Measurements from ENCODE around the gene LIN9. TPM values are rescaled to one million over a fixed set of nuclear protein-coding genes. Genes with fewer than 3 reads are reported as not detected.
"Not testable (repeated sequence)": the region's sequence is repeated elsewhere in the genome, so short reads cannot be mapped to it uniquely, and the experiment has no call there.

LIN9 gene
- total and polyA plus RNA-seq, 5 donors from 2014 or later: 3.1 to 6.7 (median 4.3) TPM

GRCh38 chr1:226210571-226211176, 98.3 kb downstream of the LIN9 start:
- Histone ChIP-seq H3K4me1 (ENCODE audit: control insufficient read depth, insufficient read depth, low read length, poor library complexity, severe bottlenecking) (no peaks in the 10 kb centered on the region), H3K4me3 (ENCODE audit: low read depth, low read length) (no peak overlapping the region), H3K27me3 (ENCODE audit: control insufficient read depth, insufficient read depth, low read length) (no peaks in the 10 kb centered on the region), H3K36me3 (ENCODE audit: control insufficient read depth, insufficient read depth, low read length) (no peaks in the 10 kb centered on the region), H3K9me3 (ENCODE audit: control insufficient read depth in 2 of 2, low read length in 2 of 2) (no peaks in the 10 kb centered on the region), H3K27ac (ENCODE audit: insufficient read depth, low read length, poor library complexity, severe bottlenecking) (no peak overlapping the region)
- H3K27me3 Mint-ChIP-seq: peaks cover 18% of the 10 kb centered on the region
- no peaks in the 10 kb centered on the region for H3K36me3 Mint-ChIP-seq
- ATAC-seq (ENCODE audit: low read depth in 2 of 2): no peak
- no peak overlapping the region for H3K4me3 Mint-ChIP-seq
- no peak for DNase-seq
- no peaks in the 10 kb centered on the region for H3K9me3 Mint-ChIP-seq
- H3K4me1 Mint-ChIP-seq: peaks cover 0 to 4% (median 0%) of the 10 kb centered on the region in 4 donors
- no peak overlapping the region for H3K27ac Mint-ChIP-seq

GRCh38 chr1:226209307-226210059, 99.5 kb downstream of the LIN9 start:
- H3K4me1 ChIP-seq (ENCODE audit: control insufficient read depth, insufficient read depth, low read length, poor library complexity, severe bottlenecking): no peaks in the 10 kb centered on the region
- no peaks in the 10 kb centered on the region for H3K27me3 ChIP-seq (ENCODE audit: control insufficient read depth, insufficient read depth, low read length)
- H3K27ac Mint-ChIP-seq: no peak overlapping the region
- H3K4me1 Mint-ChIP-seq: no peaks in the 10 kb centered on the region
- DNase-seq (no peak), ATAC-seq (ENCODE audit: low read depth in 2 of 2) (no peak)
- peaks cover 16% of the 10 kb centered on the region for H3K27me3 Mint-ChIP-seq
- no peak overlapping the region for H3K27ac ChIP-seq (ENCODE audit: insufficient read depth, low read length, poor library complexity, severe bottlenecking)
- H3K36me3 ChIP-seq (ENCODE audit: control insufficient read depth, insufficient read depth, low read length): no peaks in the 10 kb centered on the region
- no peak overlapping the region for H3K4me3 ChIP-seq (ENCODE audit: low read depth, low read length)
- no peaks in the 10 kb centered on the region for H3K36me3 Mint-ChIP-seq
- H3K9me3 ChIP-seq (ENCODE audit: control insufficient read depth in 2 of 2, low read length in 2 of 2): no peaks in the 10 kb centered on the region
- H3K4me3 Mint-ChIP-seq: no peak overlapping the region
- H3K9me3 Mint-ChIP-seq: no peaks in the 10 kb centered on the region

GRCh38 chr1:226207048-226207447, 101.9 kb downstream of the LIN9 start:
- no peaks in the 10 kb centered on the region for H3K36me3 ChIP-seq (ENCODE audit: control insufficient read depth, insufficient read depth, low read length)
- Mint-ChIP-seq H3K27me3 (peaks cover 21% of the 10 kb centered on the region), H3K27ac (no peak overlapping the region), H3K4me1 (no peaks in the 10 kb centered on the region), H3K9me3 (no peaks in the 10 kb centered on the region), H3K36me3 (no peaks in the 10 kb centered on the region), H3K4me3 (no peak overlapping the region)
- H3K4me1 ChIP-seq (ENCODE audit: control insufficient read depth, insufficient read depth, low read length, poor library complexity, severe bottlenecking): no peaks in the 10 kb centered on the region
- no peaks in the 10 kb centered on the region for H3K27me3 ChIP-seq (ENCODE audit: control insufficient read depth, insufficient read depth, low read length)
- ATAC-seq (ENCODE audit: low read depth in 2 of 2): no peak
- H3K27ac ChIP-seq (ENCODE audit: insufficient read depth, low read length, poor library complexity, severe bottlenecking): no peak overlapping the region
- H3K9me3 ChIP-seq (ENCODE audit: control insufficient read depth in 2 of 2, low read length in 2 of 2): no peaks in the 10 kb centered on the region
- DNase-seq: no peak
- no peak overlapping the region for H3K4me3 ChIP-seq (ENCODE audit: low read depth, low read length)

GRCh38 chr1:226204198-226204597, 104.8 kb downstream of the LIN9 start:
- Histone ChIP-seq H3K36me3 (ENCODE audit: control insufficient read depth, insufficient read depth, low read length) (no peaks in the 10 kb centered on the region), H3K4me3 (ENCODE audit: low read depth, low read length) (no peak overlapping the region), H3K9me3 (ENCODE audit: control insufficient read depth in 2 of 2, low read length in 2 of 2) (no peaks in the 10 kb centered on the region), H3K4me1 (ENCODE audit: control insufficient read depth, insufficient read depth, low read length, poor library complexity, severe bottlenecking) (no peaks in the 10 kb centered on the region), H3K27ac (ENCODE audit: insufficient read depth, low read length, poor library complexity, severe bottlenecking) (no peak overlapping the region), H3K27me3 (ENCODE audit: control insufficient read depth, insufficient read depth, low read length) (no peaks in the 10 kb centered on the region)
- H3K9me3 Mint-ChIP-seq: peaks cover 0 to 1% (median 0%) of the 10 kb centered on the region in 7 donors
- H3K36me3 Mint-ChIP-seq: no peaks in the 10 kb centered on the region
- H3K4me3 Mint-ChIP-seq: no peak overlapping the region
- no peak for ATAC-seq (ENCODE audit: low read depth in 2 of 2)
- no peaks in the 10 kb centered on the region for H3K4me1 Mint-ChIP-seq
- H3K27ac Mint-ChIP-seq: no peak overlapping the region
- no peak for DNase-seq
- peaks cover 33% of the 10 kb centered on the region for H3K27me3 Mint-ChIP-seq

GRCh38 chr1:226203655-226204054, 105.3 kb downstream of the LIN9 start:
- ATAC-seq (ENCODE audit: low read depth in 2 of 2): no peak
- H3K27ac ChIP-seq (ENCODE audit: insufficient read depth, low read length, poor library complexity, severe bottlenecking): no peak overlapping the region
- H3K4me1 Mint-ChIP-seq: no peaks in the 10 kb centered on the region
- no peaks in the 10 kb centered on the region for H3K4me1 ChIP-seq (ENCODE audit: control insufficient read depth, insufficient read depth, low read length, poor library complexity, severe bottlenecking)
- no peaks in the 10 kb centered on the region for H3K9me3 ChIP-seq (ENCODE audit: control insufficient read depth in 2 of 2, low read length in 2 of 2)
- no peaks in the 10 kb centered on the region for H3K36me3 ChIP-seq (ENCODE audit: control insufficient read depth, insufficient read depth, low read length)
- H3K27me3 Mint-ChIP-seq: peaks cover 33% of the 10 kb centered on the region
- no peak overlapping the region for H3K4me3 Mint-ChIP-seq
- no peak for DNase-seq
- H3K4me3 ChIP-seq (ENCODE audit: low read depth, low read length): no peak overlapping the region
- no peaks in the 10 kb centered on the region for H3K27me3 ChIP-seq (ENCODE audit: control insufficient read depth, insufficient read depth, low read length)
- peaks cover 0 to 1% (median 0%) of the 10 kb centered on the region in 7 donors for H3K9me3 Mint-ChIP-seq
- no peak overlapping the region for H3K27ac Mint-ChIP-seq
- H3K36me3 Mint-ChIP-seq: no peaks in the 10 kb centered on the region

DNA sequence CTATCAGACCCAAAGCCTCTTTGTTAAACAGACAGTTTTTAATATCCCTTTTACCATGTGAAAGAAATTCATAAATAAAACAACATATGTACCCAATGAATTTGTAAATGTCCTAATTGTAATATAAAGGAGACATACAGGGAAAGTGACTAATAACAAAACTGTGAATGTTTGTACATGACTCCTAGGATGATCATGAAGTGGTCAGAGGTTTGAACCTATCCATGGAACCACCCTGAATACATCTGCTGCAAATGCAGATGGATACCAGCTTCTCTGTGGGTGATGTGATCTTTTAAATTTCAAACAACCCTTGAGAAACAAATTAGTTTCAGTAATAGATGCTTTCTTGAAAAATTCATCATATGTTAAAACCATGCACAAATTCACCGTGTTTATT, 105.7 kb downstream of the LIN9 start:
- no peaks in the 10 kb centered on the region for H3K4me1 ChIP-seq (ENCODE audit: control insufficient read depth, insufficient read depth, low read length, poor library complexity, severe bottlenecking)
- H3K9me3 ChIP-seq (ENCODE audit: control insufficient read depth in 2 of 2, low read length in 2 of 2): no peaks in the 10 kb centered on the region
- DNase-seq: no peak
- H3K9me3 Mint-ChIP-seq: peaks cover 0 to 1% (median 0%) of the 10 kb centered on the region in 7 donors
- H3K4me1 Mint-ChIP-seq: no peaks in the 10 kb centered on the region
- no peak overlapping the region for H3K4me3 ChIP-seq (ENCODE audit: low read depth, low read length)
- H3K27me3 ChIP-seq (ENCODE audit: control insufficient read depth, insufficient read depth, low read length): no peaks in the 10 kb centered on the region
- H3K27me3 Mint-ChIP-seq: peaks cover 33% of the 10 kb centered on the region
- no peaks in the 10 kb centered on the region for H3K36me3 Mint-ChIP-seq
- no peak overlapping the region for H3K4me3 Mint-ChIP-seq
- H3K36me3 ChIP-seq (ENCODE audit: control insufficient read depth, insufficient read depth, low read length): no peaks in the 10 kb centered on the region
- H3K27ac ChIP-seq (ENCODE audit: insufficient read depth, low read length, poor library complexity, severe bottlenecking): no peak overlapping the region
- H3K27ac Mint-ChIP-seq: no peak overlapping the region
- no peak for ATAC-seq (ENCODE audit: low read depth in 2 of 2)

GRCh38 chr1:226202666-226203065, 106.3 kb downstream of the LIN9 start:
- H3K9me3 Mint-ChIP-seq: not testable (repeated sequence)

DNA sequence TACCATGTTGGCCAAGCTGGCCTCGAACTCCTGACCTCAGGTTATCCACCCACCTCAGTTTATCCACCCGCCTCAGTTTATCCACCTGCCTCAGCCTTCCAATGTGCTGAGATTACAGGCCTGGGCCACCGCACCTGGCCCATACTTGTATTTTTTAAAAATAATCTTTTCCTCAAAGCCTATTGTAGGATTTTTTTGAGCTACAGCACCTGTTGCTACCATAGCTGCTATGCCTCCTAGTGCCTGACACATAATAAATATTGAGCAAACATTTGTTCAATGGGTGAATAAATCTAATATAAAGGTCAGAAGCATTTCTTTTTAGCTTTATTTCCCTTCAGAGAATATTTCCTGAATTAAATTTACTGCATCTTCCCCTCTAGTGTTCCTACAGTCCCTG, 106.7 kb downstream of the LIN9 start:
- Mint-ChIP-seq H3K4me1 (no peaks in the 10 kb centered on the region), H3K4me3 (no peak overlapping the region), H3K27ac (no peak overlapping the region), H3K36me3 (no peaks in the 10 kb centered on the region), H3K9me3 (peaks cover 0 to 1% (median 0%) of the 10 kb centered on the region in 7 donors), H3K27me3 (peaks cover 33% of the 10 kb centered on the region)
- Histone ChIP-seq H3K27me3 (ENCODE audit: control insufficient read depth, insufficient read depth, low read length) (no peaks in the 10 kb centered on the region), H3K9me3 (ENCODE audit: control insufficient read depth in 2 of 2, low read length in 2 of 2) (no peaks in the 10 kb centered on the region), H3K4me3 (ENCODE audit: low read depth, low read length) (no peak overlapping the region), H3K4me1 (ENCODE audit: control insufficient read depth, insufficient read depth, low read length, poor library complexity, severe bottlenecking) (no peaks in the 10 kb centered on the region), H3K36me3 (ENCODE audit: control insufficient read depth, insufficient read depth, low read length) (no peaks in the 10 kb centered on the region), H3K27ac (ENCODE audit: insufficient read depth, low read length, poor library complexity, severe bottlenecking) (no peak overlapping the region)
- no peak for ATAC-seq (ENCODE audit: low read depth in 2 of 2)
- no peak for DNase-seq

More at GRCh38 chr1:226202666-226203065, 106.3 kb downstream of the LIN9 start:
- peaks cover 33% of the 10 kb centered on the region for H3K27me3 Mint-ChIP-seq
- not testable (repeated sequence) for H3K36me3 Mint-ChIP-seq; H3K27ac ChIP-seq (ENCODE audit: insufficient read depth, low read length, poor library complexity, severe bottlenecking); H3K4me3 ChIP-seq (ENCODE audit: low read depth, low read length); DNase-seq; H3K4me1 Mint-ChIP-seq; ATAC-seq (ENCODE audit: low read depth in 2 of 2); H3K9me3 ChIP-seq (ENCODE audit: control insufficient read depth in 2 of 2, low read length in 2 of 2); H3K27ac Mint-ChIP-seq; H3K36me3 ChIP-seq (ENCODE audit: control insufficient read depth, insufficient read depth, low read length); H3K27me3 ChIP-seq (ENCODE audit: control insufficient read depth, insufficient read depth, low read length); H3K4me1 ChIP-seq (ENCODE audit: control insufficient read depth, insufficient read depth, low read length, poor library complexity, severe bottlenecking); H3K4me3 Mint-ChIP-seq
